HEK293T (cell line): ENCODE data around the gene TBCK.

Experiments used
- BHLHE40 ChIP-seq: fragments of 450-650 bp; IDR thresholded peaks from 2 replicates; pipeline ENCODE4 v1.6.1; 2016; ENCODE audit warnings: mild to moderate bottlenecking, moderate library complexity, borderline replicate concordance
- CTBP1 ChIP-seq: fragments of 450-650 bp; IDR thresholded peaks from 2 replicates; pipeline ENCODE4 v1.6.1; 2016; ENCODE audit warnings: borderline replicate concordance
- NFRKB ChIP-seq: fragments of 450-650 bp; IDR thresholded peaks from 2 replicates; pipeline ENCODE4 v1.6.1; 2016; ENCODE audit warnings: mild to moderate bottlenecking, moderate library complexity
- SP1 ChIP-seq: fragments of 450-650 bp; IDR thresholded peaks from 2 replicates; pipeline ENCODE4 v1.6.1; 2017
- TARDBP ChIP-seq: fragments of 450-650 bp; IDR thresholded peaks from 2 replicates; pipeline ENCODE4 v1.6.1; 2016
- ZNF384 ChIP-seq: fragments of 450-650 bp; IDR thresholded peaks from 2 replicates; pipeline ENCODE4 v1.6.1; 2016

GRCh38 chr4:106034220-106034619 is 281.8 kb downstream of the TBCK start:
- TF ChIP-seq CTBP1 (no peak), BHLHE40 (no peak), NFRKB (no peak), ZNF384 (no peak), TARDBP (no peak), SP1 (no peak)
